ENCODE results near the gene AP3S2. TPM values are rescaled to one million over a fixed set of nuclear protein-coding genes. Genes with fewer than 3 reads are reported as not detected.

The AP3S2 gene
- total RNA-seq, 1 donor from 2014 or later, result 16.0 TPM

DNA sequence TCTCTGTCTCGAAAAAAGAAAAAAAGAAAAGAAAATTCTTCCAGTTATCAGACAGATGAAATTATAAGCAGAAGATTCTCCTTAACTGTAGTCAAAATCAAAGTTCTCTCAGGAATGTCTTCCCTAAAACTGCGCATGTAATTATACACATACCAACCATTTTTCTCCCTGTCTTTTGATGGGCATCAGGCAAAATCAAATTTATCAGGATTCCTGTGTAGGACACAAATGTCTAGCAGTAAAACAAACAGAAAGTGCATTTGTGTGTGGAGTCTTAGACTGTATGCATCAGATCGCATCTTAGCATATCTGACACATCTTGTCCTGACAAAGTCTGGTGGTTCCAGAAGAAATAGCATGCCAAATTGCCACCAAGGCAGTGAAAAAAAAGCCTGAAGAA is 22.9 kb upstream of the AP3S2 start:
- no peak overlapping the region for H3K4me3 ChIP-seq
- no peaks in the 10 kb centered on the region for H3K27me3 ChIP-seq
- intact Hi-C loops (cut with DNase I), result no loop called here
- peaks cover 0 to 11% of the 10 kb centered on the region in 2 donors for H3K4me1 ChIP-seq
- H3K36me3 ChIP-seq, result no peaks in the 10 kb centered on the region
- DNase-seq (ENCODE audit: low spot score in 2 of 2), result no peak
- H3K27ac ChIP-seq, result no peak overlapping the region
- TF ChIP-seq, protein P1, sequence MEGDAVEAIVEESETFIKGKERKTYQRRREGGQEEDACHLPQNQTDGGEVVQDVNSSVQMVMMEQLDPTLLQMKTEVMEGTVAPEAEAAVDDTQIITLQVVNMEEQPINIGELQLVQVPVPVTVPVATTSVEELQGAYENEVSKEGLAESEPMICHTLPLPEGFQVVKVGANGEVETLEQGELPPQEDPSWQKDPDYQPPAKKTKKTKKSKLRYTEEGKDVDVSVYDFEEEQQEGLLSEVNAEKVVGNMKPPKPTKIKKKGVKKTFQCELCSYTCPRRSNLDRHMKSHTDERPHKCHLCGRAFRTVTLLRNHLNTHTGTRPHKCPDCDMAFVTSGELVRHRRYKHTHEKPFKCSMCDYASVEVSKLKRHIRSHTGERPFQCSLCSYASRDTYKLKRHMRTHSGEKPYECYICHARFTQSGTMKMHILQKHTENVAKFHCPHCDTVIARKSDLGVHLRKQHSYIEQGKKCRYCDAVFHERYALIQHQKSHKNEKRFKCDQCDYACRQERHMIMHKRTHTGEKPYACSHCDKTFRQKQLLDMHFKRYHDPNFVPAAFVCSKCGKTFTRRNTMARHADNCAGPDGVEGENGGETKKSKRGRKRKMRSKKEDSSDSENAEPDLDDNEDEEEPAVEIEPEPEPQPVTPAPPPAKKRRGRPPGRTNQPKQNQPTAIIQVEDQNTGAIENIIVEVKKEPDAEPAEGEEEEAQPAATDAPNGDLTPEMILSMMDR (IDR thresholded peaks at IDR 0.05), result no peak
- H3K9me3 ChIP-seq, result no peaks in the 10 kb centered on the region

DNA sequence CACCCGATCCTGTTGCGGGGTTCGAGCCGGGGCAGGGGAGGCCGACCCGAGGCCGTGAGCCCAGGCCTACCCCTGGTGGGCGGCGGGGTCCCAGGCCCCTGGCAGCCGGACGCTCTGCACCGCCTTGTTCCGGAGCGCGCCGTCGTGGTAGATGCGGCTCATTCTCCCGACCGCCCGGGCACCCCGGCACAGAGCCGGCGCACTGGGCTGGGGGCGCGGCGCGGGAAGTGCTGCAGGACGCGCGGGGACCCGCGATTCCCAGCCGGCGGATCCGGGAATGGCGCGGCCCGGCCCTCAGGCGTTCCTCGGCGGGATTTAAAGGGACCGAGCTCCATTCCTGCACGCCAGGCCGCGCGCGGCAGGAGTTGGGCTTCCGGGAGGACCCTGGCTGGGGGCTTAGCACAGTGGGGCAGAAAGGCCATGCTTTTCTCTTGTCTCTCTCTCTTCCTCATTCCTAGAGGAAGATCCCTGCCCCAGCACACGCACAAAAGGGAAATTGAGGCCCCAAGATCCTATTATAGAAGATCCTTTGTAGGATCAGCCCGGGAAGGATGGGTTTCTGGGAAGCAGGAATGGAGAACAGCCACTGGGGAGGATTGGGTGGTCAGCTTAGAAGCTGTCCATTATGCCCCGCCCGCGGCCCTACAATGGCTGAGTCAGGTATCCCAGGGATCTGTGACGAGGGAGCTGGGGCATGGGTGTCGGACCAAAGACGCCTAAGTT is 19.0 kb upstream of the AP3S2 start, which contains the start of gene ARPIN:
TSS of gene ARPIN (minus strand) at position 279 of the 723 bp plus-strand sequence. CDS start at position 162, 117 bp downstream.
- Histone ChIP-seq H3K27me3 (no peaks in the 10 kb centered on the region), H3K9me3 (no peaks in the 10 kb centered on the region), H3K4me3 (peak within 1 kb of the TSS; percentile 77 to 95), H3K36me3 (peaks cover 0 to 16% of the 10 kb centered on the region in 2 donors), H3K27ac (peak within 1 kb of the TSS; percentile 53 to 74), H3K4me1 (peaks cover 0 to 12% of the 10 kb centered on the region in 2 donors)
- peak in 1 of 2 donors; percentile 74 for DNase-seq (ENCODE audit: low spot score in 2 of 2)
- intact Hi-C loops (cut with DNase I), result loop anchor here (5.0 kb wide), 2 partner anchors 89 to 159 kb away; partner anchors contain the start of gene ZNF710
- TF ChIP-seq, protein P1 (IDR thresholded peaks at IDR 0.05), result no peak

DNA sequence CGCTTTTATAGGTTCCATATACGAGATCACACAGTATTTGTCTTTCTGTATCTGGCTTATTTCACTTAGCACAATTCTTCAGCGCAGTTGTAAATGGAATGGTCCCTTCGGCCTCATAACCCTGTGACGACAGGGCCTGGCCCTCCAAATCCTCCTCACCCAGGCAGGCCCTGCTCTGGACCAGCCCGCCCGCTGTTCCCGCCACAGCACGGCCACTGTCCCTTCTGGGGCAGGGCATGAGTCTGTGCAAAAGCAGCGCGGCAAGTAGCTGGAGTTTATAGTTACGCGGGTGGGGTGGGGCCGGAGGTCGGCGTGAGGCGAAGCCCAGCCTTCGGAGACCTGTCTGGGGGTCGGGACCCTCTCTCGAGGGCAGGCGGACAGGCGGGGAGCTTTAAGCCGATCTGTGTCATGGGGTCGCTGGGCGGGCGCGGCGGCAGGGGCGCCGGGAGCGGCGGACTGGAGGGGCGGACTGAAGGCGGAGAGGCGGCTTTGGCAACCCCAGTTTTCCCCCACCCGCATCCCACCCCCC is 18.4 kb upstream of the AP3S2 start:
- DNase-seq (ENCODE audit: low spot score in 2 of 2), result no peak

DNA sequence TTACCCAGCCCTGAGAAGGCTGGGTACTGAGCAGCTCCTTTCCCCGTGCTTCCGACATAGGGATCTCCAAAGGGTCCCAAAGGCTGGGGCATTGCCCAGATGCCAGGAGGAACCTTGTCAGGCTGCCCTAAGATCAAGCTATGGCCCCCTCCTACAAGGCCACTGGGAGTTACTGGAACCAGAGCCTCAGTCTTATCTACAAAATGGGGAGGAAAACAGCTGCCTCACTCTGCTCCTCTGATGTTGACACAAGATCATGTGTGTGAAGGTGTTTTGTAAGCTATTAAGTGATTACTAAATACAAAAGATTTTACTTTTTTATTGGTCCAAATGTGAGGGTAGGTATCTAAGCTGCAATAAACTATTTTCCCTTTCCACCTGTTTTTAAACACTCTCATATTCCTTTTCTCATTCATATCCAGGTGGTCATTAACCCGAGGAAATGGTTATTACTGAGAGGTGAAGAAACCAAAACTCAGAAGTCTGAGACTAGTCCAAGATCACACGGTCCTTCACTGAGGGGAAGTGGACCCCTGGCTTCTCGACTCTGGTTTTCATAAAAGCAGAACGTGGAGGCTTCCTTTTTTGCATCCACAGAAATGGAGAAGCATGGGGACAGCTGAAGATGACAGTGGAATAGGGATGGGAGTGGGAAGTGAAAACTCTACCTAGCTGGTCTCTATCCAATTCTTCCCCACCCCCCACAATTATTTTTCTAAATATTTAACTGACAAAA is 17.3 kb upstream of the AP3S2 start:
- no peak for DNase-seq (ENCODE audit: low spot score in 2 of 2)
- Histone ChIP-seq H3K4me1 (peaks cover 0 to 12% of the 10 kb centered on the region in 2 donors), H3K36me3 (peaks cover 0 to 27% of the 10 kb centered on the region in 2 donors), H3K9me3 (no peaks in the 10 kb centered on the region), H3K27ac (no peak overlapping the region), H3K27me3 (no peaks in the 10 kb centered on the region), H3K4me3 (peak overlapping the region in 1 of 2 donors; percentile 95)
- TF ChIP-seq, protein P1 (IDR thresholded peaks at IDR 0.05), result no peak
- intact Hi-C loops (cut with DNase I), result loop anchor here (5.0 kb wide), 2 partner anchors 91 to 161 kb away; partner anchors contain the start of gene ZNF710

More for the DNA sequence above, 18.4 kb upstream of the AP3S2 start:
- Histone ChIP-seq H3K27me3 (no peaks in the 10 kb centered on the region), H3K9me3 (no peaks in the 10 kb centered on the region), H3K4me1 (peaks cover 0 to 12% of the 10 kb centered on the region in 2 donors), H3K27ac (peak overlapping the region; percentile 53 to 74), H3K36me3 (peaks cover 0 to 18% of the 10 kb centered on the region in 2 donors), H3K4me3 (peak overlapping the region; percentile 77 to 95)
- TF ChIP-seq, protein P1 (IDR thresholded peaks at IDR 0.05), result no peak
- intact Hi-C loops (cut with DNase I), result loop anchor here (5.0 kb wide), 2 partner anchors 90 to 160 kb away; partner anchors contain the start of gene ZNF710

DNA sequence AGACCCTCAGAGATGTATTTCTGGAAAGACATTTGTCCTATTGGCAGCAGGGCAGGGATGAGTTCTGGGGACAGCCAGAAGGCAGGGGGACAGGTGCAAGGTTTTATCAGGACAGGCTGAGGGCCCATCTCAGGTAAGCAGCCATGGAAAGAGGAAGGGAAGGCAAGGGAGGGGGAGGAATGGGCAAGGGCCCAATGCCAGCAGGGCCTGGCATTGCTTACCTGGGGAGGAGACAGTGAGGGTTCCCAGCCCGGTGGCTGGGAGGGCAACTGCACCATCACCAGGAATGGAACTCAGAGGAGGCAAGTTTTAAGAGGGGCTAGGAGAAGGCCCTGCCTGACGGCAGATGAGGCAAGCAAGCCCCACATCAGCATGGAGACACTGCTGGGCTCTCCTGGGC is 15.8 kb upstream of the AP3S2 start:
- H3K27ac ChIP-seq, result no peak overlapping the region
- intact Hi-C loops (cut with DNase I), result loop anchor here (5.0 kb wide), 2 partner anchors 93 to 163 kb away; partner anchors contain the start of gene ZNF710
- no peak overlapping the region for H3K4me3 ChIP-seq
- peaks cover 0 to 38% of the 10 kb centered on the region in 2 donors for H3K36me3 ChIP-seq
- no peaks in the 10 kb centered on the region for H3K9me3 ChIP-seq
- no peak for DNase-seq (ENCODE audit: low spot score in 2 of 2)
- H3K4me1 ChIP-seq, result peaks cover 0 to 12% of the 10 kb centered on the region in 2 donors
- TF ChIP-seq, protein P1 (IDR thresholded peaks at IDR 0.05), result no peak
- H3K27me3 ChIP-seq, result no peaks in the 10 kb centered on the region
